Spleen (tissue), 11 donors: ENCODE measurements around the gene CDH26. TPM values are rescaled to one million over a fixed set of nuclear protein-coding genes. Genes with fewer than 3 reads are reported as not detected.

Source experiments
- DNase-seq: peaks from one replicate; pipeline ENCODE4 v3.0.0-alpha.2; 2020
- H3K27ac ChIP-seq, 8 donors: fragments of 200-600 bp; sonication (generic) in 7 of 8; 1 replicate in 4 of 8; 2 replicates in 4 of 8; pipeline versions ENCODE4 v1.5.0 to v1.8.0; 2016 to 2021; ENCODE audit warnings: inconsistent platforms in 4 of 8, mild to moderate bottlenecking in 4 of 8, moderate library complexity in 1 of 8
- H3K27me3 ChIP-seq, 7 donors: fragments of 200-600 bp; sonication (generic) in 6 of 7; replicated peaks in 1 of 7; 1 replicate in 4 of 7; 2 replicates in 3 of 7; pipeline versions ENCODE4 v1.5.0 to v1.8.0; 2016 to 2021; ENCODE audit warnings: inconsistent platforms in 3 of 7, mild to moderate bottlenecking in 1 of 7
- H3K36me3 ChIP-seq, 6 donors: fragments of 200-600 bp; sonication (generic) in 5 of 6; 1 replicate in 4 of 6; 2 replicates in 2 of 6; pipeline versions ENCODE4 v1.5.0 to v1.8.0; 2016 to 2021; ENCODE audit warnings: inconsistent platforms in 2 of 6
- H3K4me1 ChIP-seq, 6 donors: fragments of 200-600 bp; sonication (generic) in 5 of 6; 1 replicate in 3 of 6; 2 replicates in 3 of 6; pipeline versions ENCODE4 v1.5.0 to v1.8.0; 2016 to 2021; ENCODE audit warnings: inconsistent platforms in 3 of 6
- H3K4me3 ChIP-seq, 8 donors: fragments of 200-600 bp; sonication (generic) in 7 of 8; 1 replicate in 4 of 8; 2 replicates in 4 of 8; pipeline versions ENCODE4 v1.5.0 to v1.8.0; 2016 to 2021; ENCODE audit warnings: inconsistent platforms in 4 of 8, mild to moderate bottlenecking in 4 of 8, moderate library complexity in 2 of 8
- H3K9me3 ChIP-seq, 8 donors: fragments of 200-600 bp; sonication (generic) in 7 of 8; 1 replicate in 4 of 8; 2 replicates in 4 of 8; pipeline versions ENCODE4 v1.5.0 to v1.8.0; 2016 to 2021; ENCODE audit warnings: inconsistent platforms in 4 of 8
- POLR2A ChIP-seq, 3 donors: fragments of 450-650 bp; IDR thresholded peaks; one replicate each; pipeline ENCODE4 v1.5.1; 2017; ENCODE audit warnings: antibody characterized with exemption in 3 of 3, mild to moderate bottlenecking in 1 of 3
- POLR2AphosphoS5 ChIP-seq, 3 donors: sonication (generic); formaldehyde crosslinking; IDR thresholded peaks; one replicate each; pipeline ENCODE4 v1.5.1; 2017; ENCODE audit warnings: antibody characterized with exemption in 3 of 3
- WGBS, 5 donors: extraction: QIAGEN DNeasy Blood & Tissue Kit in 3 of 5; methylation state at CpG; one replicate each; pipeline versions ENCODE4 v1.1.5 to v1.1.7; 2013 to 2018; 5-methylcytosine and 5-hydroxymethylcytosine counted together
- intact Hi-C: fragments of 100-400 bp; cut with DNase I; formaldehyde crosslinking; loops from one replicate; pipeline ENCODE4 v1.15.0; 2023; ENCODE audit warnings: low total_unique reads
- polyA plus RNA-seq, 3 donors: library from polyadenylated mRNA; stranded (reverse); fragments of 200-250 nt; gene quantifications; one replicate each; pipeline ENCODE4 v1.2.1, GENCODE V29; 2013
- total RNA-seq, 7 donors: library from RNA; depleted of rRNA in 3 of 7; stranded (reverse); fragments of >200 nt in 3 of 7; fragmentation: NEBNext Ultra II Directional in 4 of 7; extraction: Animal tissue kit (Norgen Biotek cat#: 25700) in 4 of 7; gene quantifications; one replicate each; pipeline versions ENCODE4 v1.1.0 to v1.2.1, GENCODE V29; 2016 to 2021
- TF ChIP-seq, protein P1 (sequence below), 11 experiments: fragments of 200-600 bp in 7 of 11; fragments of 450-650 bp in 4 of 11; sonication (generic) in 4 of 11; IDR thresholded peaks in 8 of 11; conservative IDR thresholded peaks in 3 of 11; 1 replicate in 7 of 11; 2 replicates in 4 of 11; pipeline versions ENCODE4 v1.4.0 to v1.8.0; 2016 to 2021; ENCODE audit warnings: antibody characterized with exemption in 11 of 11, inconsistent platforms in 4 of 11, mild to moderate bottlenecking in 1 of 11
- donor health status: healthy with polysubstance abuse.
- donor health status: DM: no; HTN: no; CAD: no; lungs with moderate emphysema.
- donor health status: DM: no; HTN: no; CAD: no.
- donor health status: Bipolar disorder and iron deficiency.
- donor health status: healthy.
- donor health status: DM: no; HTN: no; CAD: no.
- donor health status: DM: yes; HTN: yes; CAD: no.

The CDH26 gene
- total and polyA plus RNA-seq, 10 donors = 0.70 to 6.2 (median 2.0) TPM

DNA sequence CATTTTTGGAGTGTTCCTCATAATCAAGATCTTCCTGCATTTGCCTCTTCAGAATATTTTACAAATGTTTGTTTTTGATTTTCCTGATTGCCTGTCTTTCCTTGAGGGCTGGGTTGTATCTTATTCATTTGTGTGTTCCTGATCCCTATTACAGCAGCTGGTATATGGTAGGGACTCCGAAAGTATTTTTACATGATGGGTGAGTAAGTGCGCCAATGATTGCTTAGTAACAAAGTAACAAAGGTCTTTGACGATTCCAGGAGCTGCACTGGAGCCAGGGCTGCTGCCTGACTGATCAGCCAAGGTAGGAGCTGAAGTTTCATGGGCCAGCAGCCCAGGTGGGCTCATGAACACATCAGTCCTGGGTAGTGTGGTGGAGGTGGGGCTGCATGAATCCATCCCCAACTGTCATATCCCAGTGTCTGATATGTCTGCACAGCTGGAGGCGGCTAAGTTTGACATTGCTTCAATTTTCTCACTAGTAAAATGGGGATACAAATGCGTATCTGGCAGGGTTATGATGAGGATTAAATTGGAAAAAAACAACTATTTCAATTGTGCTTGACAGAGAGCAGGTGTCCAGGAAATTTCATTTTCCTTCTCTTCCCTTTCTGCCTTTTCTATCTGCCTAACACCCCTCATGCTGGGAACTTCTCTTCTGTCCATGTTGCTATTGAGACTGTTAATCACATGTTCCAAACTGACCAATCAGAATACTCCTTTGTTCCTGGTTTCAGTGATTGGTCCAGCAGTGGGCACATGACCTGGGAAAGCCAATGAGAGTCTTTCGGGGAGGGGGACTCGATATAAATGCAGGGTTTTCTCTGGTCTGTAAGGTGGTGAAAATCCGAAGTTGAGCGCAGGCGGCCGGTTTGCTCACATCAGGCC lies 90.7 kb downstream of the CDH26 start:
- 92 to 95% (median 94%) methylated on average over 11 of the region's 11 CpGs for WGBS, 5 donors
- intact Hi-C loops = no loop called here
- TF ChIP-seq, protein P1, sequence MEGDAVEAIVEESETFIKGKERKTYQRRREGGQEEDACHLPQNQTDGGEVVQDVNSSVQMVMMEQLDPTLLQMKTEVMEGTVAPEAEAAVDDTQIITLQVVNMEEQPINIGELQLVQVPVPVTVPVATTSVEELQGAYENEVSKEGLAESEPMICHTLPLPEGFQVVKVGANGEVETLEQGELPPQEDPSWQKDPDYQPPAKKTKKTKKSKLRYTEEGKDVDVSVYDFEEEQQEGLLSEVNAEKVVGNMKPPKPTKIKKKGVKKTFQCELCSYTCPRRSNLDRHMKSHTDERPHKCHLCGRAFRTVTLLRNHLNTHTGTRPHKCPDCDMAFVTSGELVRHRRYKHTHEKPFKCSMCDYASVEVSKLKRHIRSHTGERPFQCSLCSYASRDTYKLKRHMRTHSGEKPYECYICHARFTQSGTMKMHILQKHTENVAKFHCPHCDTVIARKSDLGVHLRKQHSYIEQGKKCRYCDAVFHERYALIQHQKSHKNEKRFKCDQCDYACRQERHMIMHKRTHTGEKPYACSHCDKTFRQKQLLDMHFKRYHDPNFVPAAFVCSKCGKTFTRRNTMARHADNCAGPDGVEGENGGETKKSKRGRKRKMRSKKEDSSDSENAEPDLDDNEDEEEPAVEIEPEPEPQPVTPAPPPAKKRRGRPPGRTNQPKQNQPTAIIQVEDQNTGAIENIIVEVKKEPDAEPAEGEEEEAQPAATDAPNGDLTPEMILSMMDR (IDR thresholded peaks at IDR 0.05 in 8 of 11, conservative IDR thresholded peaks at IDR 0.05 in 3 of 11) = no peak
- no peak for TF ChIP-seq POLR2AphosphoS5 (IDR thresholded peaks at IDR 0.05)
- TF ChIP-seq POLR2A (IDR thresholded peaks at IDR 0.05) = no peak
- no peak overlapping the region for H3K4me3 ChIP-seq
- DNase-seq = no peak
- peaks cover 0 to 20% (median 0%) of the 10 kb centered on the region in 7 donors for H3K27me3 ChIP-seq
- H3K36me3 ChIP-seq = no peaks in the 10 kb centered on the region
- no peaks in the 10 kb centered on the region for H3K9me3 ChIP-seq
- H3K27ac ChIP-seq = no peak overlapping the region
- H3K4me1 ChIP-seq = peaks cover 0 to 29% (median 4%) of the 10 kb centered on the region in 6 donors

GRCh38 chr20:60049601-60050000 lies 91.4 kb downstream of the CDH26 start:
- no peaks in the 10 kb centered on the region for H3K36me3 ChIP-seq
- no peak for DNase-seq
- no peak overlapping the region for H3K27ac ChIP-seq
- H3K4me1 ChIP-seq = peaks cover 0 to 36% (median 4%) of the 10 kb centered on the region in 6 donors
- H3K9me3 ChIP-seq = no peaks in the 10 kb centered on the region
- TF ChIP-seq POLR2A (IDR thresholded peaks at IDR 0.05) = no peak
- TF ChIP-seq, protein P1 (IDR thresholded peaks at IDR 0.05 in 8 of 11, conservative IDR thresholded peaks at IDR 0.05 in 3 of 11) = no peak
- no peak for TF ChIP-seq POLR2AphosphoS5 (IDR thresholded peaks at IDR 0.05)
- WGBS, 5 donors = 84 to 92% (median 84%) methylated on average over 5 of the region's 5 CpGs
- H3K4me3 ChIP-seq = no peak overlapping the region
- intact Hi-C loops = no loop called here
- peaks cover 0 to 23% (median 0%) of the 10 kb centered on the region in 7 donors for H3K27me3 ChIP-seq

DNA sequence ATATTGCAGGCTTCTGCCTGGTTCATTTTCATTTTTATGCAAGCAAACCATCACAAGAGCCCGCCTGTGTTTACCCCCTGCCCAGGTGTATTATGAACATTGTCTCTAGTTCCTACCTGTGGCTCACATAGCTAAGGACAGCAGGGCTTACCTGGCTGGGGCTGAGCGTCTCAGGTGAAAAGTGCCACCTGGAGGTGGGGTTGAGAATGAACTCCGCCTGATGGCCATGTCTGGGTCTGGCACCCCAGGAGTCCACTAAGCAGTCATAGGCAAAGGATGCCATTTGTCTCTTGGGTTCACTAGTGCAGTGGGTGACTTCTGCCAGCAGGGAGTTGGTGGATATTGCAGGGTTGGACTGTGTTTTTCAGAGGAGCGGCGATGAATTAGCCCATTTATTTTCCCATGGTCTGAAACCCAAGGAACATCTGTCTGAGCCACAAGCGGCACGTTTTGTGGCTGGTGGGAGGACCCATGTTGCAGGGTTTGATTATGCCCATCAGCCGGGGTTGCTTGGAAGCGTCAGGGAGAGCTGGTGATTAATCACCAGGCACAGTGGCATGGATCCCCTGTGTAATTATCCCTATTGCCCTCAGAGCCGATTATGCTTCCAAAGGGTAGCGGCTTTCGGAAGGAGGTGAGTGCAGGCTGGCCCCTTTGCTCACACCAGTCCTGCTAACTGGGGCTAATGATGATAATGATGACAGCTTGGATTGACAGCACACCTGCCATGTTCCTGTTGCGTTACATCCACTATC lies 92.1 kb downstream of the CDH26 start:
- H3K4me3 ChIP-seq = no peak overlapping the region
- no peak overlapping the region for H3K27ac ChIP-seq
- peaks cover 0 to 30% (median 0%) of the 10 kb centered on the region in 7 donors for H3K27me3 ChIP-seq
- H3K9me3 ChIP-seq = no peaks in the 10 kb centered on the region
- intact Hi-C loops = loop anchor here (10.0 kb wide), 1 partner anchor 1074 kb away; no protein-coding TSS in a partner anchor
- no peak for TF ChIP-seq POLR2AphosphoS5 (IDR thresholded peaks at IDR 0.05)
- TF ChIP-seq, protein P1 (IDR thresholded peaks at IDR 0.05 in 8 of 11, conservative IDR thresholded peaks at IDR 0.05 in 3 of 11) = peak in 2 of 11 experiments; percentile 9 to 20
- 81 to 93% (median 87%) methylated on average over 13 of the region's 13 CpGs for WGBS, 5 donors
- peaks cover 0 to 43% (median 10%) of the 10 kb centered on the region in 6 donors for H3K4me1 ChIP-seq
- DNase-seq = no peak
- no peaks in the 10 kb centered on the region for H3K36me3 ChIP-seq
